HuH-7 (cell line): Measurements from ENCODE around the gene TOR1B.

ENCODE experiments used
- DNase-seq: peaks from one replicate; pipeline ENCODE4 v3.0.0; 2011; ENCODE audit warnings: low spot score

TOR1B gene

DNA sequence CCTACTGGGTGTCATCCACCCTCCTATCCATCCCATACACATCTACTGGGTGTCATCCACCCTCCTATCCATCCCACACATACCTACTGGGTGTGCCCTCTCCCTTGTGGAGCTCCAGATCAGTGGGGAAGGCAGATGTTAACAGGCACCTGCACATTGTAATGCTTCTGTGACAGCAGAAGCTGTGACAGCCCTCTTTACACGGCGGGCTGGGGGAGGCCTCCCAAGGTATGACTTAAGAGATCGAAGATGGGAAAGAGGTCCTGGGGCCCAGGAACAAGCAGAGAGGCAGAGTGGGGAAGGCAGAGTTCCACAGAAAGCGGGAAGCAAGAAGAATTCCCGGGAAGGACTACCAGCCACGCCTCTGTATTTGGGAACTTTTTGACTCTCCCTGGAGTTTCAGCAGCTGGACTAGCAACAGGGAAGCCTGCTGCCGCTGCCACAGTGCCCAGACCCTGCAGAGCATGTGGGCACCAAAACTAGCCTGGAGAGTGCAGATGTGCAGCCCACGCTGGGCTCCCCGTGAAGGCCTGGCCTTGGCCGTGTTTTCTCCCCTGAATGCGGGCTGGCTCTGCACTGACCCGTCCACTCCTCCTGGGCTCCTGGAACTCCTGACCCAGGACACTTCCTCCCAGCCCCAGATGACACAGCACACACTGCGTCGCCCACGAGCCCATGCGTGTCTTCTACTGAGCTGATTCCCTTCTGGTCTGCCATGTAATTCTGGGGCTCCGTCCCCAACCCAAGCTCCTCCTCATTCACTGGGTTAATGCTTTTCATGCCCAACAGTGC is 11.6 kb downstream of the TOR1B start:
- no peak for DNase-seq

DNA sequence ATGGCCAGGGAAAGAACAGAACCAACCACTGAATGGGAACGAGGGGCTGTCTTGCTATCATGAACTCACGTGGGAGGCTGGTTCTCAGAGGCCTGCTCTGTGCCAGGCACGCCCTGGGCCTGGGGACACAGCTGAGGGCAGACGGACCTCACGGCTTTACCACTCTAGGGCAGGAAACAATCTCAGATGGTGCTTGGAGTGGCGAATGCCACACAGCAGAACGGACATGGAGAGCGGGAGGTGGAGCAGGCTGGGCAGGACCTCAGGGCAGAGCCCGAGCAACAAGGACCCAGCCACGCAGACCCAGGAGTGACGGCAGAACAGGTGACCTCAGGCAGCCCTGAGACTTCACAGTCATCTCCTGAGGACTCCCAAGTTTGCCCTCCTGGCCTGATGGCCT is 12.3 kb downstream of the TOR1B start:
- no peak for DNase-seq

DNA sequence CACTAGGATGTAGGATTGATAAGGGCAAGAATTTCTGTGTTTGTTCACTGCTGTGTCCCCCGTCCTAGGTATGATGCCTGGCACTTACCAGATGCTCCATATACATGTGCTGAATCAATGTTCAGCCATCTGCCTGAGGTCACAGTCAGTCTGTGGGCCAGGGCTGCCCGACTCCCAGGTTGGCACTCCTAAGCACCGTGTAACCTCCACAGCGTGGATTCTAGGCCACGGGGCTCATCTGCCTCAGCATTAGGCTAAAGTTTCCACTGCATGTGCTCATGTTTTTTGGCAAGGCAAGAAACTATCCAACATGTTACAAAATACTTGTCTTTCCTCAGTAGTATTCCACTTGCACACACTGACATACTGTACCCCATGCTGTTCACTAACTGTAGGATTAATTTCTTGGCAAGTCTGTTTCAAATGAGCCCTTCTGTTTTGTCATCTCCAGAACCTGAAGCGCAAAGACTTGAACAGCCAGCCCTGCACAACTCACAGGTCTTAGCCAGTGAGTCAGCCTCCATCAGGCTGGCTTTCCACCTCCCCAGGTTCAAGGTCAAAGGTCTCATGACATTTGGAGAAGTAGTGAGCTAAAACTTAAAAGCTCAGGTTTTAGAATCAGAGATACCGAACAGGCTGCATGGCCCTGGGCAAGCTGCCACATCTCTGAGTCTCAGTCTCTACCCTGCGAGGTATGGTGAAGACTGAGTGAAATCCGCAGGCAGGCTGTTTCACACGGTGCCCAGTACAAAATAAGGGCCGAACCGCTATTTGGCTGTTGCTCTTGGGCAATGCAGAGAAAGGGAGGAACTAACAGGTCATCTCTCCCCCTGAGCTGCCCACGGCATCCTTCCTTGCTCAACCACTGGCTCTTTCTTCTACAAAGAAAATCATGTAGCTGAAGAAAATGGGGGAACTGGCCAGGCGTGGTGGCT is 13.8 kb downstream of the TOR1B start:
- no peak for DNase-seq

DNA sequence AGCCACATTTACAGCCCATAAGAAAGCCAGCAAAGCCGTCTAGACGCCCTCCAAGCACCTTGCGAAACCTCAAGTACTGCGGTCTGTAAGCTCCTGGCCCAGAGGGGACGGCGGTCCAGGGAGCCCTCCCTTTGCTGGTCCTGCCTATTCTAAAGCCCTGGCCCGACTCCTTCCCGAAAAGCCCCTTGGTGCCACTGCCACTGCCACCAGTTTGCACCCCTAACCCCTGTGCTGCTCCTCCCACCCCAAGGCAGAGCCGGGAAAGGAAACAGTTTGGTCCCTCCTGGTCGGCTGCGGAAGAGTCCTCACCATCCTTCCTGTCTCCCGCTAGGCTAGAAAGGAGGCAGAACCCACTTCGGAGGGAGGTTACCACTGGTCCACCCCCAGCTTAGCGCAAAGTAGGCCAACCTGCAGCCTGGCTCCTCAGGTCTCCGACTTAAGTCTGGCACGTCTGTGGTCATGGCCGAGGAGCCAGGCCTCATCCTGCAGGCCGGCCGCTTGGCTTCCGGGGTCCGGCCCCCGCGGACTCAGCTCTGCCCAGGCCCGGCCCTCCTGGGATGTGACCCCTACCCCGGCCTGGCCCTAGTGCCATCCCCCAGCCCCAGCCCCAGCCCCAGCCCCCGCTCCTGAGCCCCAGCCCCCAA is 20.0 kb downstream of the TOR1B start:
- DNase-seq = no peak

DNA sequence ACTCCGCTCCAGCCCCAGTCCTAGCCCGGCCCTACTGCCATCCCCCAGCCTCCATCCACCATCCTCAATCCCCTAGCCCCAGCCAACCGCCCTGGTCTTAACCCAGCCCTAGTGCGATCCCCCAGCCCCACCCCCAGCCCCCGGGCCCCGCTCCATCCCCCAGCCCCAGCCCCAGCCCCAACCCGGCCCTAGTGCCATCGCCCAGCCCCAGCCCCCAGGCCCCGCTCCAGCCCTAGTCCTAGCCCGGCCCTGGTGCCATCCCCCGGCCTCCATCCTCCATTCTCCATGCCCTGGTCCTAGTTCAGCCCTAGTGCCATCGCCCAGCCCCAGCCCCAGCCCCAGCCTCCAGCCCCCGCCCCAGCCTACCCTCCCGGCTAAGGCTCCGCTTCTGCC is 20.6 kb downstream of the TOR1B start:
- no peak for DNase-seq

DNA sequence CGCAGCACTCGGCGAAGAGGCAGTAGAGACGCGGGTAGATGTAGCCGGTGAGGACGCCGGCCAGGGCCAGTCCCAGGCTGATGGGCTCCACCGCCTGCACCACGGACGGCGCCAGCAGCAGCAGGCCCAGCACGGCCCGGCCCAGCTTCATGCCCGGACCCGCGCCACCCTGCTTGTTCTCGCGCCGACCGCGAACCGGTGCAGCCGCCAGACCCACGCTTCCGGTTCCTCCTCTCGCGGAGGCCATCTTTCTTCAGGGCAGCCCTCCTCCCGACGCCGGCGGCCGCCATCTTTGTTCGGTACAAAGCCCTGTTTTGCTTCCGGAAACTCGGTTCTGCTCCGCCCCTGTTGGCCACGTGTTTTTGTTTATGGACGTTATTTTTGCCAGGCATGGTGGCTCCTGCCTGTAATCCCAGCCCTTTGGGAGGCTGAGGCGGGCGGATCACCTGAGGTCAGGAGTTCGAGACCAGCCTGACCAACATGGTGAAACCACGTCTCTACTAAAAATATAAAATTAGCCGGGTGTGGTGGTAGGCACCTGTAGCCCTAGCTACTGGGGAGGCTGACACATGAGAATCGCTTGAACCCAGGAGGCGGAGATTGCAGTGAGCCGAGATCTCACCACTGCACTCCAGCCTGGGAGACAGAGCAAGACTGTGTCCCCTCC is 21.1 kb downstream of the TOR1B start, which contains the start of gene TOR1A:
TOR1A (minus strand) TSS at position 202 of the 667 bp plus-strand sequence; CDS start at position 151, 51 bp downstream.
- peak; percentile 83 for DNase-seq

DNA sequence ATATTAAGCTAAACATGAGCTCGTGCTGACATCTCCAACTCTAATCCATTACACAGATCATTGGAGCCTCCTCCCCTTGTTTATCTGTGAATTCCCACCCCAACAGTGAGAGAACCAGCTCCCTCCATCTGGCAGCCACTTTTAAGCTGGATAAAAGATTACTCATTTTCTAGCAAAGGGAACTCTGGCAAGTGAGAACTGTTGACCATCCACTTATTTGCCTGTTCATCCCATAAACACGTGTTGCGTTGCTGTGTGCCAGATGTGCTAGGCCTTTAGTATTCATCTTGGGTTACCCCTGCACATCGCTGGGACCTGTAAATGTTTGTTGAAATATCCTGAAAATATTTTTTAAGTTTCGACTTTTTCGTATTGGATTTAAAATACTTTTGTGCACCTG is 23.4 kb downstream of the TOR1B start:
- no peak for DNase-seq

DNA sequence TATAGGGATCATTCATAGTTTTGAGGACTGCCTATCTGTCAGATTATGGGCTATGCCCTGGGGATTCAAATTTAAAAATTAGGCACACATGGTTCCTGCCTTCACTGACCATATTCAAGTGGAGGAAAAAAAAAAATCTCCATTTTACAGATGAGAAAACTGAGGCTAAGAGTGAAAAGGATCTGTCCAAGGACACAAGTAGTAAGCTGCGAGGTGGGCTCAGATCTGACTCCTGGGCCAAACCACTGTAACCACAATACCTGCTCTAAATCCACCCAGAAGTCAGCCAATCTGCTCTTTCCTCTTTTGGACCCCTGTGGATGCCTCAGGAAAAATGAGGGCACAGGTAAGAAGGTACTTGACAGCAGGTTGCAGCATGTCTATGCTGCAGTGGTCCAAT is 23.8 kb downstream of the TOR1B start:
- no peak for DNase-seq

DNA sequence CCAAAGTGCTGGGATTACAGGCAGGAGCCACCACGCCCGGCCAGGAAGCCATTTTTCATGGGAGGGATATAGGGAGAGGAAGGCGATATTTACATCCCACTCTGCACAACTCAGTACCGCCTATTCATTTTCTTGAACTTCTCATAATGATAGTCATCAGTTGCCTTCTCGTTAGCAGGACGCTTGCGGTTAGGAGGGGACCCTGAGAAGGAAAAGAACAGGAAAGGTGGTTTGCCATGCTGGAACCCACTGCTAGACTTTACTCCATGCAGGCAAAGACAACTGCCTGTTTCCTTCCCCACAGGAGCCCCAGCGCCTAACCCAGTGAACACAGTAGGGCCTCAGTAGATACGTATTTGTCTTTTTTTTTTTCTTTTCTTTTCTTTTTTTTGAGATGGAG is 25.1 kb downstream of the TOR1B start:
- DNase-seq = no peak

DNA sequence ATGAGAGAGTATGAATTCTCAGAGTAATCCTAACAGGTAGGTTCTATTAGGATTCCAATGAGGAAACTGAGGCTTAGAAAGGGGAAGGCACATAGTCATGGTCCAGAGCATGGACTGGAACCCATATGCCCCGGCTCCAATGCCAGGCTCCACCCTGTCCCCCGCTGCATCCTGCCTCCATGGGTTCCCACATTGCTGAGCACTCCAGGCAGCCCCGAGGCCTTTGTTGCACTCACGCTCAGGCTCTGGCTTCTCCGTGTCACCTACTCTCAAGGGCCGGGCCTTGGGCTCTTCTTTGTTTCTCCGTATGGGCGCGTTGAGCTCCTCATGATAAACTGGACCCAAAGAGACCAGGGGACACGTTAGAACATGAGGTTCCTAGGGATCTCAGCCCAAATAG is 26.0 kb downstream of the TOR1B start:
- no peak for DNase-seq

DNA sequence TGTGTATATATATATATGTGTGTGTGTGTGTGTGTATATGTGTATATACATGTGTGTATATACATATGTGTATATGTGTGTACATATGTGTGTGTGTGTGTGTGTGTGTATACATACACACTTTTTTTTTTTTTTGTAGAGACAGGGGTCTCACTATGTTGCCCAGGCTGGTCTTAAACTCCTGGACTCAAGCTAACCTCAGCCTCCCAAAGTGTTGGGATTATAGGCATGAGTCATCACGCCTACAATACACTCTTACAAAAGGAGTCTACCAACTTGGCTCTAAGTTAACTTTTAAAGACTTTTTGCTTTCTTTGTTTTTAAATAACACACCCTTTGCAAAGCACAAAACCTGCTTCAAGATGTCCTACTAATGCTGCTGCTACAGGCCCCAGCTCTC is 30.0 kb downstream of the TOR1B start:
- DNase-seq = no peak

DNA sequence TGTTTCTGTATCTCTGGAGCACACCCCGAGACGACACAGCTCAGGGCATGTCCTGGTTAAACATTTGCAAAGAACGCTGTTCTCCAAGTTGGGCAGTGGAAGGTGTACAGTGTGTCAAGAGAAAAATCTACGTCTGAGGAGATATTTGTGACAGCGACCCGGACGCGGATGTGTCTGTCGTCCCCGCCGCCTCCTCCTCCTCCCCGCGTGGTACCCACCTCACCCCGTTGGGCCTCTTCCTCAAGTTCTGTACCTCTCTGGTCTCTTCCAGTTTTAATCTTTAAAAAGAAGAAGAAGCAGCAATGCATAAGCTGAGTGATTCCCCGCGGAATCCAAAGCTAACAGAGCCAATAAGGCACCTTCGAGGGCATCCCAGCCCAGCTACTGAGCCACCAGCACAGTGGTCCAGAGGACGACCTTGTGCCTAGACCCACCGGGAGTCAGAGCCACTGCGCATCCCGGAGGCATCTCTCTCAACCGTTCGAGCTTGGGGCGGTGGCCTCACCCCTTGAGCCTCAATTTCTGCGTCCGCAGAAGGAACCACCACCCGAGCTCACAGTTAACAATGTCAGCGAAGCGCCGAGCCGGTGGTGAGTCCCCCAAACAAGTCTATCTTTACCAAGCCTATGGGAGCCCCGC is 31.6 kb downstream of the TOR1B start:
- peak; percentile 22 for DNase-seq

DNA sequence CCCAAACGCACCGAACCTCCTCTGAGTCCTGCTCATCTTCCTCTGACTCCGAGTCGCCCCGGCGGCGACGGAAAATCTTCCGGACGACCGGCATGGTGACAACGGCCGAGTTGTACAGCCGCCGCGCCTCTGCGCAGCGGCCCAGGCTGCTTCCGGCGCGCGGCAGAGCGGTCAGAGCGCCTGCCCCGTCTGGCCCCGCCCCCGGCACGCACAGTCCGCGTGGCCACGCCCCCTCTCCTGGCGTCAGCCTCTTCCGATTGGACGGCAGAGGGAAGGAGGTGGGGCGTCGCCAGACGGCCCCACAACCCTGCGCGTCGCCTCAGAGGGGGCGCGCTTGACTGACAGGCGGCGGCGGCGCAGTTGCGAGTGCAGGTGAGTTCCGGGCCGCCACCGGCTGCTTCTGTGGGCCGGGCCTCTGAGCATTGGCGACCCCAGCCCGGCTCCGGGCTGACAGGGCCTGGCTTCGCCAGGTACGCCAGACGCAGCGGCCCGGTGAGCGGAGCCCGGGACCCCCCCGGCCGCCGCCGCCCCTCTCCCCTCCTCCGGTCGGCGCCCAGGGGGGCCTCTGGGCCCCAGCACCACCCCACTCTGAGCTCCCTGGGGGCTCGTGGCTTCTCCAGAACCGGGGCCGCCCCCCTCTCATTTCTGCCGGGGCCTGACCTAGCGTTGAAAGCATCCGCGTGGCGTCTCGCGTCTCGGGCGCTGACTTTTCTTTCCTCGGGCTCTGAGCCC is 32.3 kb downstream of the TOR1B start, which contains the start of the genes C9orf78 and USP20:
C9orf78 (minus strand) TSS at position 148 of the 732 bp plus-strand sequence; CDS start at position 94, 54 bp downstream.
USP20 (plus strand) TSS at position 331 of the 732 bp plus-strand sequence. CDS start 17,098 bp downstream, outside the sequence.
- peak; percentile 97 for DNase-seq

DNA sequence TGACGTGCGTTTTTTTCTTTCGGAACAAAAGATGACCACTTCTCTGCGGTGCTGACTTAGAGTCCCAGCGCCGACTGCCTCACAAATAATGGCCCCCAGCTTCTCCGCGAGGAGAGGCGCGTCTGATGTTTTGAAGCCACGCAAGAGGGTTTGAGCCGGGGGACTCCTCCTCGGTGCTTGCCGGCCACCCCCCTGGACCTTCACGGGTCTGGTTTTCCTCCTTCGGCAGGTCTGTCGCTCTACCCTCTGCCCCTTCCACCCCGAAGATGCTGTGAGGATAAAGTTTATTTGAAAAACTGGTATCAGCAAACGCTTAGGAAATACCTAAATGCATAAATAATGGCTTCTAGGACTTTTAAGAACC is 32.9 kb downstream of the TOR1B start:
- DNase-seq = peak; percentile 23

DNA sequence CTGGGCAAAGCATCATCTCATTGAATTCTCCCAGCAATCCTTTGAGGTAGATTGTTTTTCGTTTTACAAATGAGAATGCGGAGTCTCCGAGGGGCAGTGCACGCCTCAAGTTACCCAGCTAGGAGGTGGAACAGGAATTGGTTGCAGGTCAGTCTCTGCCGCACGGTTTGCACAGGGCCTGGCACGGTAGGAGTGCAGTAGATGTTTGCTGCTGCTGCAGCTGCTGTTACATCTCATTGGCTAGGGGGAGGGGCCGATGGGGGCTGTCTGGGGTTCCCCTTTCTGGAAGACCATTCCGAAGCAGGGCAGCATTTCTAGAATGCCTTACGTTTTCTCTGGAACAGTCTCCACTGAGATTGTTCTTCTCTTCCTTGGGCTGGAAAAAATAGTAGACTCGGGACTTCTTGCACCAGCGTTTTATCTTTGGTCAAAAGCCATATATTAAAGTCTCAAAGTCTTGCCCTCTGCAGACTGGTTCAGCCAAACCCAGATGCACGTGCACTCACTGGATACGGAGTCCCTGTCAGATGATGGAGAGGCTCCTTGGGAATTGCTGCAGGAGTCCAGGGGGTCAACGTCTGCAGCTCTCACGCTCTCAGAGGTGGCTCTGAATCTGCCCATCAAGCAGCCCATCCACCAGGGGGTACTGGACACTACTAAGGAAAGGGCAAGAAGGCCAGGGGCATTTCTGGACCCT is 33.5 kb downstream of the TOR1B start:
- DNase-seq = no peak

DNA sequence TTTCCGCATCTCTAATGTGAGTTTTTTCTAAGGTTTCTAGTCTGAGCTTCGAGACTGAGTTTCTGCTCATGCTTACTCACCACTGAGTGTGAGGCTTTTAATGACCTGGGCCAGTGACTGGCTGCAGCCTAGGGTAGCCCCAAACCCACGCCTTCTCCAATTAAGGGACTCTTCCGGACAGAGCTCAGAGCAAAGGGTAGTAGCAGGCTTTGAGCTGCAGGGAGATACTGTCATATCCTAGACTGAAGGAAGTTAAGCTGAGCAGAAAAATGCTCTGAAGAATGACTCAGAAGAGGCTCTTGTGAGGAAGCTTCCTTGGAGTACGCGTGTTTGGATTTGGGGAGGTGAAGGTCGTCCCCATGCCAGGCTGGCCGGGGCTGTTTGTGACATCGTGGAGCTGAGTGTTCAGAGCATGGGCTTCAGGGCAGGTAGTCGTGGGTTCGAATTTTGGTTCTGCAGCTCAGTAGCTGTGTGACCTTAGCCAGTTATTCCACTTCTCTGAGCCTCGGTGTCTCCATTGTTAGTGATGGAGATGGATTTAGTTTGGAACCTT is 35.8 kb downstream of the TOR1B start:
- no peak for DNase-seq

DNA sequence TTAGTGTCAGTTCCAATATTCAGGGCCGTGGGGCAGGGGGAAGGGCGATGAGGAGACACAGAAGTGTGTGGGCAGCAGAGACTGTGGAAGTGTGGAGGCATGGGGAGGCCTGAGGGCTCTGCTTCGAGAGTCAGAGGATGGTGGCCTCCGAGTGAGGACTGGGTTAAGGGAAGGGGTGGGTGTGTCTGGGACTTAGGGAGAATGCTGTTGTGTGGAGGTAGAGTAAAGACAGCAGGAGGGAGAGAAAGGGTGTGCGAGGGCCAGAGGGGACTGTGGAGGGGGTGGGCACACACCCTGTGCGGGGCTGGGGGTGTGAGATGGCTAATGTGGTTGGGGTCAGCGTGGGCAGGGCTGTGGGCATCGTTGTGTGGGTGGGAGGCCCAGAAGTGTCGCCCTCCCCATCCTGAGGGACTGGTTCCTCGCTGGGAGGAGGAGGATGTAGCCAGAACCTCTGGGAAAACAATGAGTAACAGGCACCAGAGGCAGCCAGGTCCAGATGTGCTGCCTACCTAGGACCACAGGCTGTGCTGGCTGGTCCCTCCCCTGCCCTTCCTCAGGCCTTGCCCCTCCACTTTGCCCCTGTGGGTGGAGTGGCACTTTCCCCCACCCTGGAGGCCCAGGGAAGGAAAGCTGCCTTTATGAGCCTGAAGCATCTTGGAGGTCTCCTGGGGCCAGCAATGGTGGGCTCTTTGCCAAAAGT is 36.5 kb downstream of the TOR1B start:
- DNase-seq = no peak

DNA sequence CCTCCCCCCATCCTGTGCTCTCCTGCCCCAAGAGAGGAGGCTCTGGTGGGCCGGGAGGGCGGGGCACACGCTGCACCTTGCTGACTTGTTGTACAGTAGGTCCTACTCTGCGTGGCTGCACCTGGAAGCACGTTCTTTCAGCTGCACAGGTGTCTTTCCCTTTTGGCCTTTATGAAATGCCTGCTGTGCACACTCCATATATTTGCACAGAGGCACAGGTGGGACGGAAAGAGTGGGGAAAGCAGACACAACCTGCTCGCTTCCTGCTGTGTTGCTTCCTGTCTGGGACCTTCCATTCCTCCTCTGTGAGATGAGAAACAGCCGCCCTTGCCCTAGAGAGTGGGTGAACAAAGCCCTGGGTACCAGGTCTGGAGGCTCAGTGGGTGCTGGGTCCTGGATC is 37.0 kb downstream of the TOR1B start:
- no peak for DNase-seq

DNA sequence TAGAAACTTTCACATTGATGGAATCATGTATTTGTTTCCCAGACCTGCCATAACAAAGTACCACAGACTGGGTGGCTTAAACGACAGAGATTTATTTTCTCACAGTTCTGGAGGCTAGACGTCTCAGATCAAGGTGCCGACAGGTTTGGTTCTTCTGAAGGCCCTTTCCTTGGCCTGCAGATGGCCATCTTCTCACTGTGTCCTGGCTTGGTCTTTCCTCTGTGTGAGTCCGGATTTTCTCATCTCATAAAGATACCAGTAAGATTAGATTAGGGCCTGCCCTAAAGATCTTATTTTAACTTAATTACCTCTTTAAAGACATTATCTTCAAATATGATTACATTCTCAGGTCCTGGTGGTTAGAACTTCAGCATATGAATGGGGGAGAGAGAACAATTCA is 38.1 kb downstream of the TOR1B start:
- DNase-seq = no peak
